Esophagus squamous epithelium (tissue), 5 donors: Measurements from ENCODE around the gene POLR3GL. TPM values are rescaled to one million over a fixed set of nuclear protein-coding genes. Genes with fewer than 3 reads are reported as not detected.

Experiments used
- DNase-seq: peaks from one replicate; lab custom pipeline; 2025; lab: John Stamatoyannopoulos, UW
- H3K27ac ChIP-seq, 4 donors: fragments of 200-600 bp; sonication (generic); one replicate each; pipeline ENCODE4 v1.5.1; 2016 to 2019; ENCODE audit warnings: mild to moderate bottlenecking in 1 of 4
- H3K27me3 ChIP-seq, 4 donors: fragments of 200-600 bp; sonication (generic); 1 replicate in 3 of 4; 2 replicates in 1 of 4; pipeline versions ENCODE4 v1.5.1 to v1.6.0; 2017 to 2021; ENCODE audit warnings: antibody characterized with exemption in 1 of 4
- H3K36me3 ChIP-seq, 3 donors: fragments of 200-600 bp; sonication (generic); one replicate each; pipeline ENCODE4 v1.5.1; 2016 to 2019
- H3K4me1 ChIP-seq, 3 donors: fragments of 200-600 bp; sonication (generic); one replicate each; pipeline ENCODE4 v1.5.1; 2017 to 2019
- H3K4me3 ChIP-seq, 4 donors: fragments of 200-600 bp; sonication (generic); 1 replicate in 3 of 4; 2 replicates in 1 of 4; pipeline ENCODE4 v1.5.1; 2016 to 2019; ENCODE audit warnings: mild to moderate bottlenecking in 2 of 4, moderate library complexity in 1 of 4
- H3K9me3 ChIP-seq, 3 donors: fragments of 200-600 bp; sonication (generic); one replicate each; pipeline ENCODE4 v1.5.1; 2016 to 2019
- POLR2A ChIP-seq, 4 donors: fragments of 450-650 bp; IDR thresholded peaks; one replicate each; pipeline ENCODE4 v1.6.1; 2017; ENCODE audit warnings: antibody characterized with exemption in 4 of 4, mild to moderate bottlenecking in 4 of 4, moderate library complexity in 3 of 4
- WGBS, 2 donors: methylation state at CpG; one replicate each; pipeline ENCODE4 v1.1.5; 2018; 5-methylcytosine and 5-hydroxymethylcytosine counted together
- intact Hi-C: fragments of 100-400 bp; cut with DNase I; formaldehyde crosslinking; loops from one replicate; pipeline ENCODE4 v1.15.0; 2022
- total RNA-seq, 4 donors: library from RNA; depleted of rRNA; stranded (reverse); fragments of >200 nt; gene quantifications; one replicate each; pipeline ENCODE4 v1.1.0, GENCODE V29; 2016
- TF ChIP-seq, protein P1 (sequence below), 6 experiments: fragments of 450-650 bp in 4 of 6; fragments of 200-600 bp in 2 of 6; sonication (generic) in 2 of 6; IDR thresholded peaks; one replicate each; pipeline ENCODE4 v1.5.1; 2016 to 2019; ENCODE audit warnings: antibody characterized with exemption in 6 of 6, mild to moderate bottlenecking in 4 of 6, moderate library complexity in 4 of 6
- donor health status: DM: yes; HTN: yes; CAD: no.

POLR3GL gene
- total RNA-seq, 4 donors from 2014 or later, result 2.9 to 15.9 (median 9.8) TPM

DNA sequence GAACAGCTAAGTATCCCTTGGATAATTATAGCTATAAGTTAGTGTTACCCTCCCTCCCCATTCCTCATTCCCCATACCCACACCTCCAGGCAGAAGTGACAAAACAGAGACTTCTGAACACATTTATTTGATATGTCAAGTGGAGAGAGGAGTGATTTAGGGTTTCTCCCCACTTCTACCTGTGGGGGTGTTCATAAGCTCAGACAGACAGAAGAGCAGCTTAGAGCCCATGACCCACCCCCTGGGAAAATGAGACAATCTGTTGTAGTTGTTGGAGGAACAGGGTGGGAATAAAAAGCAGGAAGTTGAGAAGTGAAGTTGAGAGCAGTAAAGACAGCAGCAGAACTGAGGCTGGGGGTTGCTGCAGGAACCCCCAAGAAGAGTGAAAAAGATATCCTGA, 5.2 kb upstream of the POLR3GL start:
- intact Hi-C loops, result no loop called here
- DNase-seq, result no peak
- Histone ChIP-seq H3K4me1 (peaks cover 30 to 98% (median 56%) of the 10 kb centered on the region in 3 donors), H3K9me3 (no peaks in the 10 kb centered on the region), H3K36me3 (no peaks in the 10 kb centered on the region), H3K27me3 (peaks cover 0 to 10% (median 0%) of the 10 kb centered on the region in 4 donors), H3K27ac (peak overlapping the region in 3 of 4 donors; percentile 89 to 96 (median 94)), H3K4me3 (no peak overlapping the region)
- no peak for TF ChIP-seq POLR2A (IDR thresholded peaks at IDR 0.05)
- TF ChIP-seq, protein P1, sequence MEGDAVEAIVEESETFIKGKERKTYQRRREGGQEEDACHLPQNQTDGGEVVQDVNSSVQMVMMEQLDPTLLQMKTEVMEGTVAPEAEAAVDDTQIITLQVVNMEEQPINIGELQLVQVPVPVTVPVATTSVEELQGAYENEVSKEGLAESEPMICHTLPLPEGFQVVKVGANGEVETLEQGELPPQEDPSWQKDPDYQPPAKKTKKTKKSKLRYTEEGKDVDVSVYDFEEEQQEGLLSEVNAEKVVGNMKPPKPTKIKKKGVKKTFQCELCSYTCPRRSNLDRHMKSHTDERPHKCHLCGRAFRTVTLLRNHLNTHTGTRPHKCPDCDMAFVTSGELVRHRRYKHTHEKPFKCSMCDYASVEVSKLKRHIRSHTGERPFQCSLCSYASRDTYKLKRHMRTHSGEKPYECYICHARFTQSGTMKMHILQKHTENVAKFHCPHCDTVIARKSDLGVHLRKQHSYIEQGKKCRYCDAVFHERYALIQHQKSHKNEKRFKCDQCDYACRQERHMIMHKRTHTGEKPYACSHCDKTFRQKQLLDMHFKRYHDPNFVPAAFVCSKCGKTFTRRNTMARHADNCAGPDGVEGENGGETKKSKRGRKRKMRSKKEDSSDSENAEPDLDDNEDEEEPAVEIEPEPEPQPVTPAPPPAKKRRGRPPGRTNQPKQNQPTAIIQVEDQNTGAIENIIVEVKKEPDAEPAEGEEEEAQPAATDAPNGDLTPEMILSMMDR (IDR thresholded peaks at IDR 0.05), result no peak

DNA sequence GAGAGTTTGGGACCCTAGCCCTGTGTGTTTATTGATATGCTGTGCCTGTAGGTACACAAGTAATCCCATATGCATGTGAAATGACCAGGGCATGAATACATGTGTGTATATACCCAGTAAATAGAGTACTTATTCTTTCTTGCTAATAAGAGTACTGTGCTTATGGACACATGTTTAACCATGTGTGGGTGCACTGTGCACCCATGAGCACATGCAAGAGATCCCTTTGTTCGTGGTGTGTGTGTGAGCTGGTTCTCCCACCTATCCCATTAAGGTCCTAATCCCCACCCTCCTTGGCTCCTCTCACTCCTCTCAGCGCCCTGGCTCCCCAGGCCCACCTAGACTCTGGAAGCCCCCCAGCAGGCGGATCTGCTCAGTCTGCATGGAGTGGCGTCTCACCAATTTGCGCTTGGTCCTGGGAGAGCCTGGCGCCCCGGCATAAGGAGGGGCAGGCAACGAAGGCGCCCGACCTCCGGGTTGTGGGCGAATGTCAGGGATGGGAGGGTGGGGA, 4.5 kb upstream of the POLR3GL start:
- Histone ChIP-seq H3K4me3 (peak overlapping the region; percentile 37 to 79 (median 62)), H3K36me3 (no peaks in the 10 kb centered on the region), H3K27ac (peak overlapping the region; percentile 68 to 96 (median 92)), H3K4me1 (peaks cover 30 to 97% (median 53%) of the 10 kb centered on the region in 3 donors), H3K27me3 (peaks cover 0 to 10% (median 0%) of the 10 kb centered on the region in 4 donors), H3K9me3 (no peaks in the 10 kb centered on the region)
- no peak for TF ChIP-seq POLR2A (IDR thresholded peaks at IDR 0.05)
- TF ChIP-seq, protein P1 (IDR thresholded peaks at IDR 0.05), result no peak
- no peak for DNase-seq
- intact Hi-C loops, result loop anchor here (5.0 kb wide), 1 partner anchor 43 kb away; the partner anchor contains the start of gene PEX11B
- 40 to 60% methylated on average over 1 of the region's 12 CpGs for WGBS, 2 donors

DNA sequence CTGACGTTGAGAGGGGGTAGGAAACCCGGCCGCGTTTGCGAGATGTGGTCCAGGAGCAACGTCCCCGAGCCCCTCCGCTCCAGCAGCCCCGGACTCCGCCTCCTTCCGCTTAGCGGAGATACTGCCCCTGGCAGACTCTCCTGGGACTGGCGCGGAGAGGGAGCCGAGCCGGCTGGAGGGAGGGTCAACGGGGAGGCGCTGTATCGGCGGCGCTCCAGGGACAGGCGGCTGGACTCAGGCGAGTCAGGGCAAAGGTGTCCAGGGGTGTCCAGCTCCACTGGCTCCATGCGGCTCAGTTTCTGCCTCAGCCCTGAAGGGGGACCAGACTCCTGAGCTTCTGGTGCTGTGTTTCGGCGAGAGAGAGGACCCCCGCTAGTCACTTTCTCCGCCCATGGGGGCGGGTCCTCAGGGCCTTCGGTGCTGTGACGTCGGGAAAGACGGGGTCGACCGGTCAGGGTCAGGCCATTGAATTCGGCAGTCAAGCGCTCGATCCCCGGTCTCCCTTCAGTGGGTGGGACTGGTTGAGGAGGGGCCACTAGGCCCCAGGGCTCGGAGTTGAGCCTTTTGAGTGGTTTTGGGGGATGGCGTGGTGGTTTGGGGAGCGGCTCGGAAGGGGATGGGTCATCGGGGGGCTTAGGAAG, 3.9 kb upstream of the POLR3GL start:
- Histone ChIP-seq H3K27ac (peak overlapping the region; percentile 68 to 96 (median 92)), H3K9me3 (no peaks in the 10 kb centered on the region), H3K4me3 (peak overlapping the region; percentile 37 to 79 (median 62)), H3K27me3 (peaks cover 0 to 10% (median 0%) of the 10 kb centered on the region in 4 donors), H3K4me1 (peaks cover 30 to 97% (median 47%) of the 10 kb centered on the region in 3 donors), H3K36me3 (no peaks in the 10 kb centered on the region)
- no peak for DNase-seq
- WGBS, 2 donors, result no CpG with 5 or more reads among the region's 44 CpGs
- intact Hi-C loops, result loop anchor here (5.0 kb wide), 1 partner anchor 43 kb away; the partner anchor contains the start of gene PEX11B
- peak in 2 of 4 donors; percentile 27 to 73 for TF ChIP-seq POLR2A (IDR thresholded peaks at IDR 0.05)
- TF ChIP-seq, protein P1 (IDR thresholded peaks at IDR 0.05), result peak in 2 of 6 experiments; percentile 14 to 17

DNA sequence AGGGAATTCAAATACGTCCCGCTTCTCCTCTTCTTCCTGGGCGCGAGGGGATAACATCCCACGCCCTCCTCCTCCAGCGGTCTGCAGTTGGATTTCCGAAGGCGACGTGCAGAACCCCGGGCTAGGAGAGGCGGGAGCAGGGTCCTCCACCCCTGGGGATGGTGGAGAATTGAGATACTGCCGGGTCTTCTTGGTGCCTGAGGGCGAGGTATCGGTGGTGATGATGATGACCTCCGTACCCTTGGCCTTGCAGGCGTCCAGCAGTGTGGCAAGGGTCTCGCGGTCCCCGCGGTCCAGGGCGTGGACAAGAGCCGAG, 3.4 kb upstream of the POLR3GL start:
- no peak for DNase-seq
- TF ChIP-seq, protein P1 (IDR thresholded peaks at IDR 0.05), result no peak
- TF ChIP-seq POLR2A (IDR thresholded peaks at IDR 0.05), result no peak
- H3K36me3 ChIP-seq, result no peaks in the 10 kb centered on the region
- H3K9me3 ChIP-seq, result no peaks in the 10 kb centered on the region
- intact Hi-C loops, result loop anchor here (5.0 kb wide), 1 partner anchor 44 kb away; the partner anchor contains the start of gene PEX11B
- peaks cover 30 to 97% (median 42%) of the 10 kb centered on the region in 3 donors for H3K4me1 ChIP-seq
- WGBS, 2 donors, result 0% methylated on average over 9 of the region's 22 CpGs; no CpG with 5 or more reads in 1 of the 2 donors
- H3K27me3 ChIP-seq, result peaks cover 0 to 10% (median 0%) of the 10 kb centered on the region in 4 donors
- H3K4me3 ChIP-seq, result peak overlapping the region; percentile 37 to 79 (median 62)
- peak overlapping the region; percentile 68 to 96 (median 92) for H3K27ac ChIP-seq
